Embryonic facial prominence (tissue), 1 donor: Measurements from ENCODE around the gene JUND.
"Not testable (repeated sequence)": the region's sequence is repeated elsewhere in the genome, so short reads cannot be mapped to it uniquely, and the experiment has no call there.

Experiments
- DNase-seq: peaks from one replicate; pipeline ENCODE4 v3.0.0-alpha.2; 2016; ENCODE audit errors: extremely low spot score

JUND gene

GRCh38 chr19:18281082-18282020, at the start of gene JUND:
Gene JUND (minus strand): TSS chr19:18281622. CDS start chr19:18281484, 138 bp downstream.
- DNase-seq: peak; percentile 97

GRCh38 chr19:18330868-18331267, 49.4 kb upstream of the JUND start:
- DNase-seq: no peak

GRCh38 chr19:18329035-18329376, 47.6 kb upstream of the JUND start:
- DNase-seq: no peak

GRCh38 chr19:18328340-18329034, 47.1 kb upstream of the JUND start:
- peak; percentile 83 for DNase-seq

GRCh38 chr19:18326772-18327171, 45.4 kb upstream of the JUND start:
- no peak for DNase-seq

- not testable (repeated sequence) for DNase-seq
Observed at GRCh38 chr19:18324373-18324731, 42.9 kb upstream of the JUND start.

GRCh38 chr19:18322759-18323460, 41.5 kb upstream of the JUND start, which contains the start of gene LSM4:
Gene LSM4 (minus strand): TSS chr19:18323076. CDS start chr19:18323020, 56 bp downstream.
- DNase-seq: peak; percentile 94

- DNase-seq: no peak
Observed at GRCh38 chr19:18322318-18322758, 40.9 kb upstream of the JUND start.

- no peak for DNase-seq
Observed at GRCh38 chr19:18321734-18322102, 40.3 kb upstream of the JUND start.

- no peak for DNase-seq
Observed at GRCh38 chr19:18320865-18321733, 39.7 kb upstream of the JUND start.

GRCh38 chr19:18319591-18320135, 38.2 kb upstream of the JUND start:
- DNase-seq: no peak

GRCh38 chr19:18317961-18318800, 36.8 kb upstream of the JUND start:
- no peak for DNase-seq

- no peak for DNase-seq
Observed at GRCh38 chr19:18313398-18313797, 32.0 kb upstream of the JUND start.

- DNase-seq: no peak
Observed at GRCh38 chr19:18312092-18312534, 30.7 kb upstream of the JUND start.

- DNase-seq: no peak
Observed at GRCh38 chr19:18311502-18312091, 30.2 kb upstream of the JUND start.

GRCh38 chr19:18310966-18311365, 29.5 kb upstream of the JUND start:
- no peak for DNase-seq

GRCh38 chr19:18310118-18310909, 28.9 kb upstream of the JUND start:
- no peak for DNase-seq

- DNase-seq: no peak
Observed at GRCh38 chr19:18309525-18310064, 28.2 kb upstream of the JUND start.

- no peak for DNase-seq
Observed at GRCh38 chr19:18308948-18309325, 27.5 kb upstream of the JUND start.
